Measurements from ENCODE around the gene SLC6A7. TPM values are rescaled to one million over a fixed set of nuclear protein-coding genes. Genes with fewer than 3 reads are reported as not detected.
A peak's percentile ranks its signal among the peaks of the same experiment; 100 is the strongest.

The SLC6A7 gene
- total RNA-seq, 1 donor from 2014 or later, result not detected

DNA sequence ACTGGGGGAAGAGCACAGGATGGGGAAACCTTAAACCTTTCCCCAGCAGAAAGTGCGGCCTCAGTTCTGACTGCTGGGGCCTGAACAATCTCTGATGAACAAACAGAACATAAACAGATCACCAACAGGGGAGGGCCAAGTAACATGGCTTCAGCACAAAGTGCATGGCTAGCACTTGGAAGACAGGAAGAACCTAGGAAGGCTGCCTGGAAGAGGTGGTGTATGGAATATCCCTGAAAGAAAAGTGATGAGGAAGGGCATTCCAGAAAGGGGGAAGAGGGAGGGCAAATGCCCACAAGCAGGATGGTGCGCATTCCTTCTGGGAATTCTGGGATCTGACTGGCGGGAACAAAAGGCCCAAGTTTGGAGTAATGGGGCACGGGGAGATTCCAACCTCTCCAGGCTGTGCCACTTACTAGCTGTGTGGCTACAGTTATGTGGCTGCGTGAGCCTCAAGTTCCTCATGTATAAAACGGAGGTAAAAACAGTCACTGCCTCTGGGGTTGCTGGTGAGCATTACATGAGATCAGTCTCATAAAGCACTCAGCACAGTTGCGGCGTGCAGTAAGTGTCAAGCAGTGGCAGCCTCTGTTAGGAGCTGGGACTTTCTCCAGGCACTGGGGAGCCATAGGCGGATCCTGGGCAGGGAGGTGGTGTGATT, 35.8 kb upstream of the SLC6A7 start:
- Histone ChIP-seq H3K36me3 (peaks cover 5% of the 10 kb centered on the region), H3K4me3 (peak overlapping the region; percentile 56), H3K27ac (peak overlapping the region; percentile 77), H3K27me3 (peaks cover 6% of the 10 kb centered on the region), H3K4me1 (no peaks in the 10 kb centered on the region), H3K9me3 (no peaks in the 10 kb centered on the region)
- TF ChIP-seq, protein P1, sequence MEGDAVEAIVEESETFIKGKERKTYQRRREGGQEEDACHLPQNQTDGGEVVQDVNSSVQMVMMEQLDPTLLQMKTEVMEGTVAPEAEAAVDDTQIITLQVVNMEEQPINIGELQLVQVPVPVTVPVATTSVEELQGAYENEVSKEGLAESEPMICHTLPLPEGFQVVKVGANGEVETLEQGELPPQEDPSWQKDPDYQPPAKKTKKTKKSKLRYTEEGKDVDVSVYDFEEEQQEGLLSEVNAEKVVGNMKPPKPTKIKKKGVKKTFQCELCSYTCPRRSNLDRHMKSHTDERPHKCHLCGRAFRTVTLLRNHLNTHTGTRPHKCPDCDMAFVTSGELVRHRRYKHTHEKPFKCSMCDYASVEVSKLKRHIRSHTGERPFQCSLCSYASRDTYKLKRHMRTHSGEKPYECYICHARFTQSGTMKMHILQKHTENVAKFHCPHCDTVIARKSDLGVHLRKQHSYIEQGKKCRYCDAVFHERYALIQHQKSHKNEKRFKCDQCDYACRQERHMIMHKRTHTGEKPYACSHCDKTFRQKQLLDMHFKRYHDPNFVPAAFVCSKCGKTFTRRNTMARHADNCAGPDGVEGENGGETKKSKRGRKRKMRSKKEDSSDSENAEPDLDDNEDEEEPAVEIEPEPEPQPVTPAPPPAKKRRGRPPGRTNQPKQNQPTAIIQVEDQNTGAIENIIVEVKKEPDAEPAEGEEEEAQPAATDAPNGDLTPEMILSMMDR (IDR thresholded peaks at IDR 0.05), result no peak
- no peak for ATAC-seq
- intact Hi-C loops (cut with DNase I), result no loop called here
- DNase-seq, result no peak

DNA sequence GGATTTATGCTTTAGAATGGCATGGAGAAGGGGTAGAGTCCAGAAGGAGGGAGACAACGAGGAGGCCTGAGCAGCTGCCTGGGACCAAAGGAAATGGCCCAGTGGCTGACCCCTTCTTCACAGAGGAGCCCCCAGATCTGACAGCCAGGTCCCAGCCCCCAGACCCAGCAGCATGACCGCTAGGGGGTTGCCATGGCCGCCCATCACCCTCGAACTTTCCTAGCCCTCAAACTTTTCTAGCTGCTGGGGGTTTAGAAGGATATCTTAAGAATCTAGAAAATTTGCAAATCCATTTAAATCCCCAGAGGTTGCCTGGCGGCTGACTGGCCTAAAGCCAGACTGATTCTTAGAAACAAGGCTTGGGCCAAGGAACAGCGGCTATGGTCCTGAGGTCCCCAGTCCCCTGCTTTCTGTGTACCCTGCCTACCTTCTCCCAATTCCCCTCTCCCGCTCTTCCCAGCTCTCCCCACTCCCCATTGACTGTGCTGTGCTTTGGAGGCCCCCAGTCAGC, 35.2 kb upstream of the SLC6A7 start:
- Histone ChIP-seq H3K36me3 (peaks cover 5% of the 10 kb centered on the region), H3K9me3 (no peaks in the 10 kb centered on the region), H3K4me1 (no peaks in the 10 kb centered on the region), H3K27me3 (peaks cover 6% of the 10 kb centered on the region), H3K4me3 (peak overlapping the region; percentile 56), H3K27ac (peak overlapping the region; percentile 77)
- no peak for DNase-seq
- TF ChIP-seq, protein P1 (IDR thresholded peaks at IDR 0.05), result no peak
- ATAC-seq, result no peak
- intact Hi-C loops (cut with DNase I), result no loop called here

DNA sequence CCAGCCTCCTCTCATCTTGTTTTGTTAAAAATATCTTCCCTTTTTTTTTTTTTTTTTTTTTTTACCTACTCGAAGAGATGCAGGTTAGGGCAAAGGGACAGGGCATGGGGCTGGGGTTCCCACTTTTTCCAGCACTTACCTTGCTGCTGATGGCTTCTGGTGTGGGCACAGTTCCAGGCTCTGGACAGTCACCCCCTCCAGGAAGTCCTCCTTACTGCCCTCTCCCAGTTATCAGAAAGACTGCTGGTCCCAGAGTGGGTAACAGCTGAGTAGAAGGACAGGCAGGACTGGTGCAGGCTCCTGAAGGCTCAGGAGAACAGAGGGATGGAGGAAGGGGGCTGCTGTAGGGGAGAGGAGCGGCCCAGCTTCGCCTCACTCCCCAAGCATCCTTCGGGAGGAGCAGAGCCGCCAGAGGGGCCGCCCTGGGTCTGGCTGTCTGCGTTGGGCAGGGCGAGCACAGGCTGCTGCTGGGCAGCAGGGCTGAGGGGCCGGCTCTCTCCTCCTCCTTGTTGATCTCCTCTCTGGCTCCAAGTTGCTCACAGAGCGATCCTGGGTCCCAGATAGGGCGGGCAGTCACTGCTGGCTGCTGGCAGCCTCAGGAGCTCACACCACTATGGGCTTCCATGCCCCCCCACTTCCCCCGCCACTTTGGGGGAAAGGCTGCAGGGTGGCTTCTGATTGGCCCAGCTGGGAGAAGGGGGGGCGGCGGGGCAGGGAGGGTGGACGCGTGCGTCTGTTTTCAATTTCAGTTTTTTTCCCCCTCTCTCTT, 34.4 kb upstream of the SLC6A7 start, which contains the start of gene PDGFRB:
TSS of gene PDGFRB (minus strand) at position 588 of the 769 bp plus-strand sequence. CDS start 18,798 bp downstream, outside the sequence.
- H3K36me3 ChIP-seq, result peaks cover 5% of the 10 kb centered on the region
- no peaks in the 10 kb centered on the region for H3K9me3 ChIP-seq
- intact Hi-C loops (cut with DNase I), result no loop called here
- no peaks in the 10 kb centered on the region for H3K4me1 ChIP-seq
- H3K27me3 ChIP-seq, result peaks cover 6% of the 10 kb centered on the region
- TF ChIP-seq, protein P1 (IDR thresholded peaks at IDR 0.05), result no peak
- DNase-seq (peak; percentile 80), ATAC-seq (peak; percentile 76)
- peak within 1 kb of the TSS; percentile 56 for H3K4me3 ChIP-seq
- H3K27ac ChIP-seq, result peak within 1 kb of the TSS; percentile 77

DNA sequence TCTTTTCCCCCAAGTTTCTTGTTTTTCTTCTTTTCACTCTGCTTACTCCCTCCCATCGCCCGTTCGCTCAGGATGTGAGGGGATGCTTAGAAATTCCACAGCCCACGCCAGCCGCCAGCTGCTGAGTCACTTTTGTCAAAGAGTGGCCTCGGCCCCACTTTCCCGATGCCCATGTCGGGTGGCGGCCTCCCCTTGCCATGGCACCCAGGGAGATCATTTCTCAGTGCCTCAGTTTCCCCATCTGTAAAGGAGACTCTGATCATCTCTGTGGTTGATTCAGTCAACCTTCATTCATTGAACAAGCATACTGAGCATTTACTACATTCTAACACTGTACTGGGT, 33.9 kb upstream of the SLC6A7 start:
- Histone ChIP-seq H3K4me3 (peak overlapping the region; percentile 56), H3K9me3 (no peaks in the 10 kb centered on the region), H3K27me3 (peaks cover 6% of the 10 kb centered on the region), H3K27ac (peak overlapping the region; percentile 68), H3K4me1 (no peaks in the 10 kb centered on the region), H3K36me3 (peaks cover 3% of the 10 kb centered on the region)
- no peak for DNase-seq
- intact Hi-C loops (cut with DNase I), result no loop called here
- TF ChIP-seq, protein P1 (IDR thresholded peaks at IDR 0.05), result no peak
- no peak for ATAC-seq

DNA sequence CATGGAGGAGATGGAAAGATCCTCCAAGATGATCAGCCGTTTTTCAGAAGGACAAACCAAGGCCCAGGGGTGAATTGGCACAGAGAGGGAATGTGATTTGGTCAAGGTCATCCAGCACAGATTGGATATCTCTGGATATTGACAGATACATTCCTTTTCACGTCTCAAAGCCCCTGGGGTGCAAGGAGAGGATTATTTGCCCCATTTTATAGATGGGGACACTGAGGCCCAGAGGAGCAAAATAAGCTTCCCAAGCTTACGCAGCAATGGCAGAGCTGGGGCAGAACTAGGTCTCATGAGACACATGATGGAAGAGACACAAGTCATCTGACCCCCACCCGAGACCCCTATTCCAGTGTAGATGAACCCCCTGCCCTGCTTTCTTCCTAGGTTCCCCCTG, 33.3 kb upstream of the SLC6A7 start:
- H3K4me1 ChIP-seq, result no peaks in the 10 kb centered on the region
- H3K27me3 ChIP-seq, result peaks cover 6% of the 10 kb centered on the region
- ATAC-seq (no peak), DNase-seq (no peak)
- TF ChIP-seq, protein P1 (IDR thresholded peaks at IDR 0.05), result no peak
- intact Hi-C loops (cut with DNase I), result no loop called here
- no peaks in the 10 kb centered on the region for H3K36me3 ChIP-seq
- peak overlapping the region; percentile 56 for H3K4me3 ChIP-seq
- H3K27ac ChIP-seq, result peak overlapping the region; percentile 68
- no peaks in the 10 kb centered on the region for H3K9me3 ChIP-seq

All from upper lobe of right lung (tissue), 1 donor.